PC-9 (cell line): ENCODE measurements around the gene ALG12. TPM values are rescaled to one million over a fixed set of nuclear protein-coding genes. Genes with fewer than 3 reads are reported as not detected.

Experiments used
- BruUV-seq: library from RNA; stranded (reverse); fragments of 400-500 nt; replicated peaks from 2 replicates; lab custom pipeline; 2021; lab: Mats Ljungman, UMichigan
- CTCF ChIA-PET: fragments of 300-600 bp; sonication (Branson Sonifier 250); formaldehyde crosslinking; loops from one replicate; lab custom pipeline; 2022; ENCODE audit warnings: antibody characterized with exemption; lab: Charles Lee
- POLR2A ChIA-PET: fragments of 300-600 bp; sonication (Branson Sonifier 250); formaldehyde crosslinking; loops from one replicate; lab custom pipeline; 2022; ENCODE audit warnings: antibody characterized with exemption; ENCODE audit not compliant: unreplicated experiment; lab: Charles Lee
- DNase-seq, 2 experiments: peaks; one replicate each; pipeline versions ENCODE4 v3.0.0 to v3.0.0-alpha.2; 2015 to 2022; ENCODE audit warnings: mixed read lengths in 1 of 2
- H2AFZ ChIP-seq: fragments of 200-600 bp; sonication (generic); 2 replicates; pipeline ENCODE4 v1.8.1; 2017; ENCODE audit warnings: antibody characterized with exemption
- H3F3A ChIP-seq: fragments of 200-600 bp; sonication (generic); 2 replicates; pipeline ENCODE4 v1.8.1; 2017; ENCODE audit warnings: antibody characterized with exemption, mild to moderate bottlenecking, low read depth; ENCODE audit not compliant: insufficient read depth
- H3K27ac ChIP-seq: fragments of 200-600 bp; sonication (generic); 2 replicates; pipeline ENCODE4 v1.6.1; 2016; ENCODE audit warnings: mixed run types
- H3K27me3 ChIP-seq: fragments of 200-600 bp; sonication (generic); 2 replicates; pipeline ENCODE4 v1.6.1; 2016; ENCODE audit warnings: low read depth, mixed run types; ENCODE audit not compliant: insufficient read depth
- H3K36me3 ChIP-seq: fragments of 200-600 bp; sonication (generic); 2 replicates; pipeline ENCODE4 v1.6.1; 2016; ENCODE audit warnings: low read depth, mixed run types
- H3K4me1 ChIP-seq: fragments of 200-600 bp; sonication (generic); replicated peaks from 2 replicates; pipeline ENCODE4 v1.6.1; 2016; ENCODE audit warnings: mixed run types; ENCODE audit not compliant: insufficient read depth
- H3K4me2 ChIP-seq: fragments of 200-600 bp; sonication (generic); 2 replicates; pipeline ENCODE4 v1.6.1; 2017; ENCODE audit warnings: mixed run types
- H3K4me3 ChIP-seq: fragments of 200-600 bp; sonication (generic); 2 replicates; pipeline ENCODE4 v1.6.1; 2016; ENCODE audit warnings: mixed run types
- H3K79me2 ChIP-seq: fragments of 200-600 bp; sonication (generic); 2 replicates; pipeline ENCODE4 v1.6.1; 2017; ENCODE audit warnings: low read depth, mixed run types
- H3K9me2 ChIP-seq: fragments of 200-600 bp; sonication (generic); 2 replicates; pipeline ENCODE4 v1.8.1; 2017; ENCODE audit warnings: mild to moderate bottlenecking; ENCODE audit not compliant: insufficient read depth
- H3K9me3 ChIP-seq: fragments of 200-600 bp; sonication (generic); 2 replicates; pipeline ENCODE4 v1.8.1; 2016; ENCODE audit warnings: low read depth; ENCODE audit not compliant: insufficient read depth
- H4K20me1 ChIP-seq: fragments of 200-600 bp; sonication (generic); 2 replicates; pipeline ENCODE4 v1.8.1; 2017; ENCODE audit not compliant: insufficient read depth
- CTCF ChIP-seq: fragments of 200-600 bp; sonication (generic); conservative IDR thresholded peaks from 2 replicates; pipeline ENCODE4 v1.6.1; 2017; ENCODE audit warnings: mixed run types, antibody characterized with exemption, mild to moderate bottlenecking, moderate library complexity
- EZH2 ChIP-seq: fragments of 200-600 bp; sonication (generic); IDR thresholded peaks from 2 replicates; pipeline ENCODE4 v1.8.0; 2017; ENCODE audit warnings: antibody characterized with exemption, low read depth
- intact Hi-C: fragments of 100-400 bp; cut with micrococcal nuclease; formaldehyde crosslinking; loops from one replicate; pipeline ENCODE4 v1.10.0; 2022; ENCODE audit not compliant: unreplicated experiment
- total RNA-seq: library from RNA; stranded (reverse); gene quantifications from 2 replicates; pipeline ENCODE4 v1.2.3, GENCODE V29; 2021

Gene ALG12
- total RNA-seq, 1 experiment from 2014 or later: 16.8 TPM

DNA sequence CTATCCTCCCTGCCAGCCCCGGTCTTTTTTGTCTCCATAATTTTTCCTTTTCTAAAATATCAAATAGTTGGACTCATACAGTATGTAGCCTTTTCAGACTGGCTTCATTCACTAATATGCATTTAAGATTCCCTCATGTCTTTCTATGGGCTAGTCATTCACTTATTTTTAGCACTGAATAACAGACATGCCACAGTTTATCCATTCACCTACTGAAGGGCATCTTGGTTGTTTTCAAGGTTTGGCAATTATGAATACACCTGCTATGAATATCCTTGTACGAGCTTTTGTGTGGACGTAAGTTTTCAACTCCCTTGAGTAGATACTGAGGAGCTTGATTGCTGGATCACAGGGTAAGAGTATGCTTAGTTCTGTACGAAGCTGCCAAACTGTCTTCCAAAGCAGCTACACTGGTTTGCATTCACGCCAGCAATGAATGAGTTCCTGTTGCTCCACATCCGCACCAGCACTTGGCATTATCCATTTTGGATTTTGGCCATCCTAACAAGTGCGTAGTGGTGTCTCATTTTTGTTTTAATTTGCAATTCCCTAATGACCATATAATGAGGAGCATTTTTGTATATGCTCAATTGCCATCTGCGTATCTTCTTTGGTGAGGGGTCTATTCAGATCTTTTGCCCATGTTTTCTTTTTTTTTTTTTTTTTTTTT lies 21.1 kb downstream of the ALG12 start:
- H3K36me3 ChIP-seq: no peaks in the 10 kb centered on the region; the same call in 1 of the 2 replicates
- no peaks in the 10 kb centered on the region for H3K4me1 ChIP-seq
- no peak overlapping the region for H3K4me2 ChIP-seq
- H3F3A ChIP-seq: peaks cover 21% of the 10 kb centered on the region; the same call in 1 of the 2 replicates
- TF ChIP-seq EZH2 (no peak), CTCF (no peak)
- intact Hi-C loops: loop anchor here (10.0 kb wide), 1 partner anchor 82 kb away; no protein-coding TSS in a partner anchor
- H3K4me3 ChIP-seq: no peak overlapping the region
- no peak overlapping the region for H3K27ac ChIP-seq
- no peak for DNase-seq
- CTCF ChIA-PET: no interaction called here
- H3K9me3 ChIP-seq: no peaks in the 10 kb centered on the region
- H3K9me2 ChIP-seq: no peaks in the 10 kb centered on the region
- no TSS peak for BruUV-seq
- H3K79me2 ChIP-seq: no peaks in the 10 kb centered on the region
- H3K27me3 ChIP-seq: no peaks in the 10 kb centered on the region
- peaks cover 4% of the 10 kb centered on the region; the same call in 1 of the 2 replicates for H4K20me1 ChIP-seq
- no peak overlapping the region for H2AFZ ChIP-seq
- POLR2A ChIA-PET: no interaction called here

DNA sequence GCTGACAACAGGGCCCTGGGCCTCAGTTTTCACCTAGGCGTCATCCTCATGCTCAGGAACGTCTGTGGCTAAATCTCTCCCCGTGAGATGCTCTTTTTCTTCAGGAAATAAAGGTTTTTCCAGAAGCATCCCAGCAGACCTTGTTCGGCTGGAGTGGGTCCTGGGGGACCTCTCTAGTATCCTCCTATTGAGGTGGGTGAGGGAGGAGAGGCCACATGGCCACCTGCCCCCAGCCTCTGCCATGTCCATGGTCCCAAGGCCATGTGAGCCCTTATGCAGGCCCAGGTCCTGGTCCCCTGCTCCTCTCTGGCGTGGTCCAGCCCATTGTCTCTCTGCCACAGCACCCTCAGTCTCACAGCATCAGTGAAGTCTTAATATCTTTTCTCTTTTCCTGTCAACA lies 22.0 kb downstream of the ALG12 start:
- no peaks in the 10 kb centered on the region for H3K27me3 ChIP-seq
- H3K4me2 ChIP-seq: no peak overlapping the region
- H4K20me1 ChIP-seq: peaks cover under 1% of the 10 kb centered on the region; the same call in 1 of the 2 replicates
- no peak for TF ChIP-seq CTCF
- H3K4me3 ChIP-seq: no peak overlapping the region
- no peaks in the 10 kb centered on the region for H3K79me2 ChIP-seq
- CTCF ChIA-PET: no interaction called here
- H3K9me2 ChIP-seq: no peaks in the 10 kb centered on the region
- no peak overlapping the region for H2AFZ ChIP-seq
- DNase-seq: no peak
- no peaks in the 10 kb centered on the region for H3K4me1 ChIP-seq
- no TSS peak for BruUV-seq
- peaks cover 17% of the 10 kb centered on the region; the same call in 1 of the 2 replicates for H3F3A ChIP-seq
- POLR2A ChIA-PET: no interaction called here
- no peaks in the 10 kb centered on the region for H3K9me3 ChIP-seq
- H3K27ac ChIP-seq: no peak overlapping the region
- H3K36me3 ChIP-seq: peaks cover 5% of the 10 kb centered on the region
- intact Hi-C loops: loop anchor here (10.0 kb wide), 1 partner anchor 81 kb away; no protein-coding TSS in a partner anchor

DNA sequence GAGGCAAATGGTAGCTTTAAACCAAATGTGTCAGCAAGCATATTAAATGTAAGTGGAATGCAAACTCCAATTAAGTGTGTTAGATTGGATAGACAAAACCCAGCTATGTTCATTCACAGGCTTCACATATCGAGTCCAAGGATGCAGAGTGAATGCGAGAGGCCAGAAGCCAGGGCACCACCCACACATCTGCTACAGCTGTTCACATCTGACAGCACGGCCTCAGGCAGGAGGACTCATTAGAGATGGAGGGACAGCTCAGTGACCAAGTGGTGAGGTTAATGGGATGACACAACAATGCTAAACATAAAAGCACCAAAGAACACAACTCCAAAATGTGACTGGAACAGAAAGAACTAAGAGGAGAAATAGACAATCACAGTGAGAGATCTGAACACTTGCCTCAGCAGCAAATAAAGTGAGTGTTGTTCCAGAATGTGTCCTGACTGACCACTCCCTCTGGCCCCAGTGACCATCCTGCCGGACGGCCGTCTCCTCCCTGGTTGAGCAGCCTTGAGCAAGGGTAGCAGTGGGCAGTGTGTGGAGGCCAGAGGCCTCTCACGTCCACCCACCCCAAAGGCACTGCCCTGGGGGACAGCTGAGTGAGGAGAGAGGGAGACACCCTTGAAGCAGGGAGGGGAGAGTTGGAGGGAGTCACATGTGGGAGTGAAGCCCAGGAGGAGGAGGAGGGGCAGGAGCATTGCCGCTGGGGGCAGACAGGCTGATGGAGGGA lies 23.8 kb downstream of the ALG12 start:
- H3K4me3 ChIP-seq: no peak overlapping the region
- no peak for DNase-seq
- peaks cover 15% of the 10 kb centered on the region; the same call in 1 of the 2 replicates for H3F3A ChIP-seq
- ChIA-PET POLR2A (no interaction called here), CTCF (interaction anchor here (0.6 kb wide), 1 partner anchor 719 kb away, joined by 6 read pairs; no protein-coding TSS in a partner anchor)
- H2AFZ ChIP-seq: no peak overlapping the region
- no peak overlapping the region for H3K4me2 ChIP-seq
- H3K36me3 ChIP-seq: peaks cover 14% of the 10 kb centered on the region
- no peaks in the 10 kb centered on the region for H3K27me3 ChIP-seq
- no peaks in the 10 kb centered on the region for H3K9me3 ChIP-seq
- no peaks in the 10 kb centered on the region for H3K9me2 ChIP-seq
- intact Hi-C loops: loop anchor here (10.0 kb wide), 1 partner anchor 80 kb away; no protein-coding TSS in a partner anchor
- no peaks in the 10 kb centered on the region for H3K4me1 ChIP-seq
- H3K79me2 ChIP-seq: no peaks in the 10 kb centered on the region
- H3K27ac ChIP-seq: no peak overlapping the region
- no peaks in the 10 kb centered on the region; the same call in none of the 2 replicates for H4K20me1 ChIP-seq
- TF ChIP-seq CTCF (no peak), EZH2 (no peak)
- BruUV-seq: no TSS peak
